ENCODE data around the gene GNA12. TPM values are rescaled to one million over a fixed set of nuclear protein-coding genes. Genes with fewer than 3 reads are reported as not detected.

The GNA12 gene
- total RNA-seq, 1 donor from 2014 or later, result 67.2 TPM

DNA sequence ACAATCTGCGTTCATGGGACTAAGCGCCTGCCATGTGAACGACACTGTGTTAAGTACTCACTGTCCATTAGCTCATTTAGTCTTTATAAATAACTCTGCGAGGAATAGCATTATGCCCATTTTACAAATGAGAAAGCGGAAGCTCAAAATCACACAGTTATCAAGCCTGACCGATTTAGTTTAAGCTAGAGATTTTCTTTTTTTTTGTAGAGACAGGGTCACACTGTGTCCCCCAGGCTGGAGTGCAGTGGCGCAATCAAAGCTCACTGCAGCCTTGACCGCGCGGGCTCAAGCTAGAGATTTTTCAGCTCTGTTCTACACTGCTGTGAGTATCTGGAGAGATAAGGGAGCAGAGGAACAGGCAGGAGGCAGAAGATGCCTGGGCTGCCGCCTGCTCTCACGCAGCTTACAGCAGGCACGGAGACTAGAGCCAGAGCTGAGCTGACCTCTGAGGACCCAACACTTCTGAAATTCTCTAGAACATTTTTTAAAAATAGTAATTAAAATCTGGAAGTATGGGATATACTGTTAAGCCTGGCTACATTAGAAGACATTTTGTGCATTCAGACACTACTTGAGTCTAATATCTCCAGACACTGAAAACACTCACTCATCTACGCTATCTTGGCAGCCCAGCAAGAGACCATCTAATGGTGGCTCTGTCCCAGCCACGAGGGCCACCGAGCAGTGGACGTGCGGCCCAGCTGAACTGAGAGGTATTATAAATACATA is 38.7 kb downstream of the GNA12 start:
- H3K4me2 ChIP-seq (ENCODE audit: low read length), result no peak overlapping the region
- Mint-ChIP-seq H3K9me3 (ENCODE audit: unreplicated experiment) (no peaks in the 10 kb centered on the region), H3K27ac (ENCODE audit: unreplicated experiment) (no peak overlapping the region), H3K4me1 (ENCODE audit: low read depth, unreplicated experiment) (peaks cover 40% of the 10 kb centered on the region), H3K4me3 (ENCODE audit: unreplicated experiment) (no peak overlapping the region), H3K36me3 (ENCODE audit: low read depth, unreplicated experiment) (peaks cover 5% of the 10 kb centered on the region), H3K27me3 (ENCODE audit: low read depth, unreplicated experiment) (no peaks in the 10 kb centered on the region)
- H2AFZ ChIP-seq (ENCODE audit: low read depth, low read length), result no peak overlapping the region
- H4K20me1 ChIP-seq (ENCODE audit: insufficient read depth, low read length), result peaks cover 51% of the 10 kb centered on the region
- TF ChIP-seq, protein P1, sequence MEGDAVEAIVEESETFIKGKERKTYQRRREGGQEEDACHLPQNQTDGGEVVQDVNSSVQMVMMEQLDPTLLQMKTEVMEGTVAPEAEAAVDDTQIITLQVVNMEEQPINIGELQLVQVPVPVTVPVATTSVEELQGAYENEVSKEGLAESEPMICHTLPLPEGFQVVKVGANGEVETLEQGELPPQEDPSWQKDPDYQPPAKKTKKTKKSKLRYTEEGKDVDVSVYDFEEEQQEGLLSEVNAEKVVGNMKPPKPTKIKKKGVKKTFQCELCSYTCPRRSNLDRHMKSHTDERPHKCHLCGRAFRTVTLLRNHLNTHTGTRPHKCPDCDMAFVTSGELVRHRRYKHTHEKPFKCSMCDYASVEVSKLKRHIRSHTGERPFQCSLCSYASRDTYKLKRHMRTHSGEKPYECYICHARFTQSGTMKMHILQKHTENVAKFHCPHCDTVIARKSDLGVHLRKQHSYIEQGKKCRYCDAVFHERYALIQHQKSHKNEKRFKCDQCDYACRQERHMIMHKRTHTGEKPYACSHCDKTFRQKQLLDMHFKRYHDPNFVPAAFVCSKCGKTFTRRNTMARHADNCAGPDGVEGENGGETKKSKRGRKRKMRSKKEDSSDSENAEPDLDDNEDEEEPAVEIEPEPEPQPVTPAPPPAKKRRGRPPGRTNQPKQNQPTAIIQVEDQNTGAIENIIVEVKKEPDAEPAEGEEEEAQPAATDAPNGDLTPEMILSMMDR (IDR thresholded peaks at IDR 0.05; ENCODE audit: insufficient read depth, low read depth, low read length), result no peak
- TF ChIP-seq EZH2 (IDR thresholded peaks at IDR 0.05; ENCODE audit: insufficient read depth, low read length), result no peak
- FAIRE-seq (no peak), DNase-seq (ENCODE audit: low read depth) (no peak)
- H3K79me2 ChIP-seq (ENCODE audit: insufficient read depth, low read length), result peaks cover 92% of the 10 kb centered on the region
- no peak overlapping the region for H3K4me3 ChIP-seq (ENCODE audit: insufficient read depth, low read depth, low read length)
- H3K4me1 ChIP-seq (ENCODE audit: insufficient read depth, low read length), result peaks cover 33% of the 10 kb centered on the region
- H3K36me3 ChIP-seq (ENCODE audit: insufficient read depth, low read length), result no peaks in the 10 kb centered on the region
- H3K9me3 ChIP-seq (ENCODE audit: insufficient read depth, low read depth, low read length), result no peaks in the 10 kb centered on the region
- no peaks in the 10 kb centered on the region for H3K27me3 ChIP-seq (ENCODE audit: insufficient read depth, low read length)
- H3K27ac ChIP-seq (ENCODE audit: low read depth, low read length), result no peak overlapping the region
- H3K9ac ChIP-seq (ENCODE audit: low read length), result no peak overlapping the region

DNA sequence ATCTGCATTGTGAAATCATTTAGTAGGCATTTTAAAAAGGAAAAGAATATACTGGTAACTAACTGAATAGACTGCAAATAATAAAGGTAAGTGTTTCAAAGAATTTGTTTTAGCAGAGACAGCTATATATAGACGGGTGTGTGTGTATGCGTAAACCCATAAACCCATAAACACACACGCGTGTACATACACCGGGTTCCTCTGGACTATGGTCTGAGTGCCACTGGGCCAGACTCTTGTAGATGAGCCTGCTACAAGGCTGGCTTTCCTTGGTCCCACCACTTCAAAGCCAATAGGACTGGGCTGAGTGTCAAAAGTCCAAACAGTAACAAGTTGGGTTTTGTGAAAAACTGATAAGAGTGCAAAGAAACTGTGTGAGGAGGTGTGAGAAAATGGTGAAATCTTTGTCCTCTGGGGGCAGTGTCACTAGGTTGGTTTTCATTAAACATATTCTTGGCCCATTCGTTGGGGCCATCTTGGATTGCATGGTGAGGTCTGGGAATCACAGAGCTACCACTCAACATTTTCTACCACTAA is 39.8 kb downstream of the GNA12 start:
- peaks cover 44% of the 10 kb centered on the region for H3K4me1 Mint-ChIP-seq (ENCODE audit: low read depth, unreplicated experiment)
- no peak overlapping the region for H3K27ac Mint-ChIP-seq (ENCODE audit: unreplicated experiment)
- FAIRE-seq, result no peak

More for the DNA sequence above, 39.8 kb downstream of the GNA12 start:
- Histone ChIP-seq H3K9ac (ENCODE audit: low read length) (no peak overlapping the region), H2AFZ (ENCODE audit: low read depth, low read length) (no peak overlapping the region), H3K4me2 (ENCODE audit: low read length) (no peak overlapping the region), H3K79me2 (ENCODE audit: insufficient read depth, low read length) (peaks cover 92% of the 10 kb centered on the region), H3K4me1 (ENCODE audit: insufficient read depth, low read length) (peaks cover 33% of the 10 kb centered on the region), H4K20me1 (ENCODE audit: insufficient read depth, low read length) (peaks cover 59% of the 10 kb centered on the region), H3K36me3 (ENCODE audit: insufficient read depth, low read length) (no peaks in the 10 kb centered on the region), H3K27ac (ENCODE audit: low read depth, low read length) (no peak overlapping the region), H3K27me3 (ENCODE audit: insufficient read depth, low read length) (no peaks in the 10 kb centered on the region), H3K4me3 (ENCODE audit: insufficient read depth, low read depth, low read length) (no peak overlapping the region), H3K9me3 (ENCODE audit: insufficient read depth, low read depth, low read length) (no peaks in the 10 kb centered on the region)
- TF ChIP-seq, protein P1 (IDR thresholded peaks at IDR 0.05; ENCODE audit: insufficient read depth, low read depth, low read length), result no peak
- no peak for TF ChIP-seq EZH2 (IDR thresholded peaks at IDR 0.05; ENCODE audit: insufficient read depth, low read length)
- no peak for DNase-seq (ENCODE audit: low read depth)
- Mint-ChIP-seq H3K36me3 (ENCODE audit: low read depth, unreplicated experiment) (peaks cover 4% of the 10 kb centered on the region), H3K9me3 (ENCODE audit: unreplicated experiment) (no peaks in the 10 kb centered on the region), H3K4me3 (ENCODE audit: unreplicated experiment) (no peak overlapping the region), H3K27me3 (ENCODE audit: low read depth, unreplicated experiment) (no peaks in the 10 kb centered on the region)
